ENCODE results near the gene SYT1.

- no peak for TF ChIP-seq CTCF (IDR thresholded peaks at IDR 0.05; ENCODE audit: insufficient read depth, low read length, poor library complexity, severe bottlenecking)
- no peak for TF ChIP-seq EZH2phosphoT487 (conservative IDR thresholded peaks at IDR 0.05; ENCODE audit: low read length)
Observed at GRCh38 chr12:78977304-78977867, 112.8 kb downstream of the SYT1 start.
